SH-SY5Y (cell line): ENCODE results near the gene POLR2L.

Experiments used
- GATA2 ChIP-seq: IDR thresholded peaks from 2 replicates; pipeline ENCODE4 v1.6.1; 2011; ENCODE audit warnings: mild to moderate bottlenecking, low read depth, low read length
- GATA3 ChIP-seq: IDR thresholded peaks from 2 replicates; pipeline ENCODE4 v1.6.1; 2011; ENCODE audit warnings: low read depth, mild to moderate bottlenecking, low read length, moderate library complexity

POLR2L gene

DNA sequence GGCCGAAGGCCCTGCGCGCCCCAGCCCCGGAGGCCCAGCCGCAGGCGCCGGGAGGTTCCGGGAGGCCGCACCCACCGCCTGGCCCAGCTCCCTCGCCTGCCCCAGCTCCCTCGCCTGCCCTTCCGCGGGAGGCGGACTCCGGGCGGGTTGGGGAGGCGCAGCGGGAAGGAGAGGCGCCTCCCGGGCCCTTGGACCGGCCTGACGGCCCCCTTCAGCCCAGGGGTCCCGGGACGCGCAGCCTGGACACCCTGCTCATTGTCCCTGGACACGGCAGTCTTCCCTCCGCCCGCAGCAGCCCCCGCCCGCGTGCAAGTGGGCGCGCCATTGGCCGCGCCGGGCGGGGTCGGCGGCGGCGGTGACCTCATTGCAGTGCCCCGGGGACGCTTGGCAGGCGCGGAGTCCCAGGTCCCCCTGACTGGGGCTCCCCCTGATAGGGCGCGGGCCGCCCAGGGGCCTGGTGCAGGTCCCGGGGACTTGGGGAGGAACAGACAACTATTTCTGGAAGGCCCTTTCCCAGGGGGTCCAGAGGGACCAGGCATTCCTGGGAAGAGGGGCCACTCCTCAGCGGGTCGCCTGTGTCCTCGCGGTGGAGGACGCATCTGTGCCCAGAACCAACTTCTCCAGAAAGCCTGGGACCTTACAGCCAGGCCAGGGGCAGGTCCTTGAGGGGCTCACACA is 9.1 kb downstream of the POLR2L start:
- TF ChIP-seq GATA3 (no peak), GATA2 (no peak)

DNA sequence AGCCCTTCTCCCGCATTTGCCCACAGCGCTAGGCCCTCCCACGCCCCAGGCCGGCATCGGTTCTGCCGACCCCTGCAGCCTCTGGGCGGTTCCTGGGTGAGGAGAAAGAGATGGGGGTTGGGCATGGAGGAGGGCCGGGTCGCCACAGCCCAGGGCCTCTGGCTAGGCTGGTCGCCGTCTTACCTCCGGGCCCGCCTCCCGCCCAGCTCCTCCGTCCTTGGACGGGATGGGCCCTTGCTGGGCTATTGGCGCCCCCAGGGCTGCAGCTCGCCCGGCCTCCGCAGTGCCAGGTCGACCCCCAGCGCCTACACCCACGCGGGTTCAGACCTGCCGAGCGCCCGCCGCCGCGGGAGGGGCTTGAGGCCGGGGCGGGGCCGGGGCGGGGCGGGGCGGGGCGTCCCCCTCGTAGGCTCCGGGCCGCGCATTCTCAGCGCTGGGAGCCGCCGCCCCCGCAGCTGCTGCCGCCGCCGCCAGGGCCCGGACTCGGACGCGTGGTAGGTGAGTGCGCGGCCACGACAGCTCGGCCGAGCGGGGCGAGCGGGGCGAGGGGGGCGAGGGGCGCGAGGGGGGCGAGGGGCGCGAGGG is 9.7 kb downstream of the POLR2L start, which contains the start of gene CD151:
Gene CD151, plus strand, starts transcription at position 424 of the 585 bp plus-strand sequence. CDS start 3,118 bp downstream, outside the sequence.
- TF ChIP-seq GATA3 (no peak), GATA2 (no peak)

DNA sequence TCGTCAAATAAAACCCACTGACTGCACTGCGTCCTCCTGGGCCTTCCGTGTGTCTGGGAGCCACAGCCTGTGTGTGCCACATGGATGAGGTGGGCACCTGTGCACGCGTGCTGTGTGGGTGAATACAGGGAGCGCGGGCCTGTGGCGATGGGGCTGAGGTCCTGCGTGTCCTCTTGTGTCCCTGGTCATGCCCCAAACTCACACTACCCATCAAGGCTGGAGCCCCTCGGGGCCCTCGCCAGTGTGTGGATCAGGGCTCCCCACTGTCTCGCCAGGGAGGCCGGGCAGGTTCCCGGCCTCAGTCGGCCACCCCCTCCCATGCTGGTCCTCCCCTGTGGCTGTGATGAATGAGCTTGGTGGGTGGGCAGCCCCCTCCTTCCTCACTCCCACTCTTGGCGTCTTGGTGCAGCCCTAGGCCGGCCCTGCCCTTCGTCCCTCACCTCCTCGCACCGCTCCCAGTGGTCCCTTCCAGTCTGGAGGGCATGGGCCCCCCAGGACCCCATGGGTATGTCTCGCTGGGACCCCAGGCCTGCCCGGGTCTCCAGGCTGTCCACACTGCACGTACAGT is 10.3 kb downstream of the POLR2L start:
- TF ChIP-seq GATA3 (no peak), GATA2 (no peak)

GRCh38 chr11:831118-831864 is 11.0 kb downstream of the POLR2L start:
- TF ChIP-seq GATA3: no peak
- TF ChIP-seq GATA2: no peak

- no peak for TF ChIP-seq GATA2
- no peak for TF ChIP-seq GATA3
Measured at GRCh38 chr11:830295-831117, 11.8 kb downstream of the POLR2L start.

- TF ChIP-seq GATA3 (no peak), GATA2 (no peak)
Measured at GRCh38 chr11:829847-830294, 12.5 kb downstream of the POLR2L start.

- TF ChIP-seq GATA2: no peak
- TF ChIP-seq GATA3: no peak
Measured at GRCh38 chr11:829176-829846, 13.0 kb downstream of the POLR2L start.

- no peak for TF ChIP-seq GATA2
- TF ChIP-seq GATA3: no peak
Measured at GRCh38 chr11:828506-829175, 13.7 kb downstream of the POLR2L start.

DNA sequence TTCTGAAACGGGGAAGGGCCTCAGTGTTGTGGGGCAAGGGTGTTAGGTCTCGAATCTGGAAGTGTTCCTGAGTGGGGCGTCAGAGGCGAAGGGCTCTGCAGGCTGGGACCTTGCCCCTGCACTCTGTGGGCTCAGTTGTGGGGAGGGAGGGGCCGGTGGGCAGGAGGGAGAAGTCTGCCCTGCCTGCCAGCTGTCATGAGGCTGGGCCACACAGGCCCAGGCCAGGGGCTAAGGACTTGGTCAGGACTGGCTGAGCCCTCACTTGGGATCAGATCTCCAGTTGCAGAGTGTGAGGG is 14.5 kb downstream of the POLR2L start, which contains the start of gene CRACR2B:
Gene CRACR2B, plus strand, starts transcription at position 23 of the 296 bp plus-strand sequence. CDS start 689 bp downstream, outside the sequence.
- TF ChIP-seq GATA2: no peak
- TF ChIP-seq GATA3: no peak

DNA sequence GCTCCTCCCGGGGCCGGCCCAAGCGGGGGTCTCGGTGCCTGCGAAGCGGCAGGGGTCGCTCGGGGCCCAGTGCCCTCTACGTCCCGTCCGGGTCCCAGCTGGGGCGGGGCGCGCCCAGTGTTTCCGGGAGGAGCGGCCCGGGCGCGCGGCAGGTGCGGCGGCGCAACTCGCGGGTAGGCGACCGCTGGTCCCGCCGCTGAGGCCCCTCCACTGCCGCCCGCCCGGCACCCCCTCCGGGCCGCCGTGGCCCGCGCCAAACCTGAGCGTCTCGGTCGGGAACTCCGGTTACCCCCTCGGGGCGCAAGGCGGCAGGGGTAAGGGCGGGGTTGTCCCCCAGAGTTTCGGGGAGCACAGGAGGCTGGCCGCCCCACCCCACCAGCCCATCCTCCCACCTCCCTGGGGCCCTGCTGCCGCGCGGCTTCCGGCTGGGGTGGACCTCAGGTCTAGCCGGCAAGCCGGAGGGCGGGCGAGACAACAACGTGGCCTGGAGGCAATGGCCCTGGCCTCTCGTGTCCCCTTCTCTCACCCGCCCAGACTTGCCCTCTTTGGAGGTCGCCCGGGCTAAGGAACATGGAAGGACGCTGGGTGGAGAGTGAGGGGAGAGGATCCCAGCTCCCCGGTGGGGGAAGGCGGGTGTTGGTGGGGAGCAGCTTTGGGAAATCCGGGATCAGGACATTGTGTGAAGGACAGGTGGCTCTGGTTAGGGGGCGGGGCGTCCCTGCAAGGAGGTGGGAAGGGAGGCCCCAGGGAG is 15.0 kb downstream of the POLR2L start:
- TF ChIP-seq GATA3 (no peak), GATA2 (no peak)

DNA sequence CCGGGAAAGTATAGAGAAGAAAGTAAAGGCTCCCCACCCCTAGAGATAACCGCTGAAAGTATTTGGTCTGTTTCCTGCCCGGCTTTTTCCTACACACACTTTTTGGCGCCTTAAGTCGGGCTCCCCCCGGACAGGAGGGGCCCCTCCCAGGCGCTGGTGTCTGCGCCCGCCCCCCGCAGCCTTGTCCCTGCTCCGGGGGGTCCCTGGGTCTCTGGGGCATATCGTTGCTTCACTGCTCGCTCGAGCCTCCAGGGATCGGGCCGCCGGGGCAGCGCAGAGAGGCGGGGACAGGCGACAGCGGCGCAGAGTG is 15.5 kb downstream of the POLR2L start:
- no peak for TF ChIP-seq GATA2
- TF ChIP-seq GATA3: no peak

GRCh38 chr11:826227-826621 is 16.1 kb downstream of the POLR2L start:
- no peak for TF ChIP-seq GATA3
- TF ChIP-seq GATA2: no peak

DNA sequence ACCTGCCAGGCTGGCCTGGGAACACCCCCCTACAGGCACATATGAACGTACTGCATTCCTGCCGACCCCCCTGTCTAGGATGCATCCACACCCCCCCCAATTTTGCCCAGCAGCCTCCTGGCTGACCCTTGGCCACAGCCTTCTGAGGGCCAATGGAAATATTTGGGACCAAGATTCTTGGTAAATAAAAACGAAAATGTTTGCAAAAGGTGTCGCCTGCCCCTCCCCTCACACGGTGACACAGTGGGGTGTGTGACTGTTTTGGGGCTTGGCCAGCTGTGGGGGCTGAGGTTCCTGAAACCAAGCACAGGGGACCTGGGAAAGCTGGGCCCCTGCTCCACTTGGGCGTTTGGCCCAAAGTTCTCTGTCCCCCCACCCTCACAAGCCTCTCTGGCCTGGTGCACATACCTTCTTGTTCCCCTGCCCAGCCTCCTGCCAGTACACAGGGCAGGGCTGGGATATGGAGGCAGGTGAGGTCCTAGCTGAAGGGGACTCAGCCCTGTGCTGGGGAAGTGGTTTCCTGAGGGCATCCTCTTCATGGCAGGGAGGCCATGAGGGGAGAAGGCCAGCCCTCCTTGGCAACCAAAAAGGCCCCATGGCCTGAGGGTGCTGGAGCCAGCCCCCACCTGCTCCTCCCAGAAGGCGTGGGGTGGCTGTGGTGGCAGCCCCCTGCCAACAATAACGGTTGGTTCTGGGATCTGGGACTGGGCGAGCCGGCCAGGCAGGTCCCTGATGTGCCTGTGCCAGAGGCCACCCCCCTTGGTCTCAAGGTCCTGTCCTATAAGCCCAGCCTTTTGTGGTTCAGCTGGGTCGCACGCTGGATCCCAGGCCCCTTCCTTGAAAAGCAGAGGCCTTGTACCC is 16.7 kb downstream of the POLR2L start:
- TF ChIP-seq GATA3 (no peak), GATA2 (no peak)
